ENCODE data around the gene SLC43A1.

The SLC43A1 gene

DNA sequence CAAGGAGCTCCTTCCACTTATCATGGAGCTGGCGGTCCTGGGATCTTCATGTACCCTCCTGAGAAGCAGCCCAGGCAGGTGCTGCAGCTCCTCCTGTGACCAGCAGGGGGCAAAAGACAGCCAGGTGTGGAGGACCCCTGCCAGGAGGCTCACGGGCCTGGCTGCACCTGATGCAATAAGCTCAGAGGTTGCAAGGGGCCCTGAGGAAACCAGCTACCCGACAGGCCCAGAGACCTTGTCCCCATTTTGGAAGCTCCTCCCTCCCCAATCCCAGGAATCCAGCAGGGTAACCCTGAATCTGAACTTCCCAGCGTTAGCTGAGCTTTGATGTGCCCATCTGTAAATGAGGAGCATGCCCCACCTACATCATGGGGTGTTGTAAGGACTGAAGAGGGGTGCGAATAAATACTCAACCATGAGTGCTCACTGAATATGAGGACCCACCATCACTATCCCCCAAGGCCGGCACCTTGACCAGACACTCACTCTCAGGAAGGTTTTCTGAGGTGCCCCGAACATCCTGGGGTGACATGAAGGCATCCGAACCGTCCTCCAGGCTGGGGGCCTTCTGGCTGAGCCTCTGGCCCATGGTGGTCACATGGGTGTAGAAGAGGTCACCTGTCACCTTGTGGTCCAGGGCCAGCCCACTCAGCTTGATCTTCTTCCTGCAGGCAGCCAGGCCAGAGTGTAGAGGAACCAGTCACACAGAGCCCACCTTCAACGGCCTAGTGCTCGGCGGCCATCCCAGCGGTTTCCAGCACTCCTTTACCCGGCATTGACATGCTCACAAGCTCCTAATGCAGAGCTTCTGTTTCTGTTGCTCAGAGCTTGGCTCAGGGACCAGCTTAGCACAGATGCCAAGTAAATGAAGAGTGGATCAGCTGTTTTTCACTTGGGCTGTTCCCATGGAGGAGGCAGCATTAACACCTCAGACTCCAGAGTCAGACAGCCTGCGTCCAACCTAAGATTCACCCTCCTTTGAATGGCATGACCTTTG is 21.7 kb downstream of the SLC43A1 start:
- peak; percentile 54 for DNase-seq (ENCODE audit: low read depth)
- H3K4me3 ChIP-seq (ENCODE audit: low read depth, low read length) = no peak overlapping the region
- TF ChIP-seq, protein P1, sequence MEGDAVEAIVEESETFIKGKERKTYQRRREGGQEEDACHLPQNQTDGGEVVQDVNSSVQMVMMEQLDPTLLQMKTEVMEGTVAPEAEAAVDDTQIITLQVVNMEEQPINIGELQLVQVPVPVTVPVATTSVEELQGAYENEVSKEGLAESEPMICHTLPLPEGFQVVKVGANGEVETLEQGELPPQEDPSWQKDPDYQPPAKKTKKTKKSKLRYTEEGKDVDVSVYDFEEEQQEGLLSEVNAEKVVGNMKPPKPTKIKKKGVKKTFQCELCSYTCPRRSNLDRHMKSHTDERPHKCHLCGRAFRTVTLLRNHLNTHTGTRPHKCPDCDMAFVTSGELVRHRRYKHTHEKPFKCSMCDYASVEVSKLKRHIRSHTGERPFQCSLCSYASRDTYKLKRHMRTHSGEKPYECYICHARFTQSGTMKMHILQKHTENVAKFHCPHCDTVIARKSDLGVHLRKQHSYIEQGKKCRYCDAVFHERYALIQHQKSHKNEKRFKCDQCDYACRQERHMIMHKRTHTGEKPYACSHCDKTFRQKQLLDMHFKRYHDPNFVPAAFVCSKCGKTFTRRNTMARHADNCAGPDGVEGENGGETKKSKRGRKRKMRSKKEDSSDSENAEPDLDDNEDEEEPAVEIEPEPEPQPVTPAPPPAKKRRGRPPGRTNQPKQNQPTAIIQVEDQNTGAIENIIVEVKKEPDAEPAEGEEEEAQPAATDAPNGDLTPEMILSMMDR (IDR thresholded peaks at IDR 0.05; ENCODE audit: low read depth, low read length) = peak; percentile 96
- TF ChIP-seq MAX (IDR thresholded peaks at IDR 0.05; ENCODE audit: low read depth, low read length) = no peak

DNA sequence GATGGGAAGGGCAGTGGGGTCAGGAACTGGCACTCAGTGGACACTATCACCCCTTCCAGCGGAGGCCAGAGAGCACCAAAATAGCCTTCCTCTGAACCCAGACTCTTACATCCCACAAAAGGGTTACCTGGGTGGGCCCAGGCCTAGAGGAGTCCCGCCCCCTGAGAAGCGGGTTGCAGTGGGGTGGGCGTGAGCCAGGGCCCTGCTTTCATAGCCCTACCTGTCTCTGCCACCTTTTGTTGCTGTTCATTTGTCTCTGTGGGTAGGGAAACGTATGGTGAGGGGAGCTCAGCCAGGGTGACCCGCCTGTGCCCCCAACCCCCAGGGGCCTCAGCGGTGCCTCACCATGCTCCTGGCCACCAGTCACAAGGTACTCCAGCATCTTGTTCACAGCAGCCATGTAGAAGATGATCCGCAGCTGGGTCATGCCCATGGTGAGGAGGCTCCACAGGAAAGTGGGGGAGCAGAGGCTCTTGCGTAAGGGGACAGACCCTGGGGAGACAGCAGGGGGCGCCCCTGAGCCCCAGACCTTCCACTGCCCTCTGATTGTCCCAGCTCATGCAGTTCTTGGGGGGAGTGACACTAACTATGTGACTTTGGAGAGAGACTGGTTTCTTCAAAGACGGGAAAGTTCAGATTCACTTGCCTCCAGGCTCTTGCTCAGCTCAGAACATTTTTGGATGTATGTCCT is 24.0 kb downstream of the SLC43A1 start:
- H3K4me3 ChIP-seq (ENCODE audit: low read depth, low read length) = no peak overlapping the region
- TF ChIP-seq MAX (IDR thresholded peaks at IDR 0.05; ENCODE audit: low read depth, low read length) (0 out of 2 replicates have a peak, but pooled peaks have one; percentile 9), MYC (IDR thresholded peaks at IDR 0.05; ENCODE audit: low read depth, low read length) (peak; percentile 25; the same call in 1 of the 2 replicates), POLR2A (IDR thresholded peaks at IDR 0.05; ENCODE audit: extremely low read depth, insufficient read length) (no peak)
- TF ChIP-seq, protein P1 (IDR thresholded peaks at IDR 0.05; ENCODE audit: low read depth, low read length) = peak; percentile 89
- peak; percentile 81 for DNase-seq (ENCODE audit: low read depth)

GRCh38 chr11:57490456-57491248 is 24.9 kb downstream of the SLC43A1 start:
- TF ChIP-seq POLR2A (IDR thresholded peaks at IDR 0.05; ENCODE audit: extremely low read depth, insufficient read length) (no peak), MAX (IDR thresholded peaks at IDR 0.05; ENCODE audit: low read depth, low read length) (no peak), MYC (IDR thresholded peaks at IDR 0.05; ENCODE audit: low read depth, low read length) (no peak)
- TF ChIP-seq, protein P1 (IDR thresholded peaks at IDR 0.05; ENCODE audit: low read depth, low read length) = no peak
- H3K4me3 ChIP-seq (ENCODE audit: low read depth, low read length) = no peak overlapping the region
- DNase-seq (ENCODE audit: low read depth) = no peak

DNA sequence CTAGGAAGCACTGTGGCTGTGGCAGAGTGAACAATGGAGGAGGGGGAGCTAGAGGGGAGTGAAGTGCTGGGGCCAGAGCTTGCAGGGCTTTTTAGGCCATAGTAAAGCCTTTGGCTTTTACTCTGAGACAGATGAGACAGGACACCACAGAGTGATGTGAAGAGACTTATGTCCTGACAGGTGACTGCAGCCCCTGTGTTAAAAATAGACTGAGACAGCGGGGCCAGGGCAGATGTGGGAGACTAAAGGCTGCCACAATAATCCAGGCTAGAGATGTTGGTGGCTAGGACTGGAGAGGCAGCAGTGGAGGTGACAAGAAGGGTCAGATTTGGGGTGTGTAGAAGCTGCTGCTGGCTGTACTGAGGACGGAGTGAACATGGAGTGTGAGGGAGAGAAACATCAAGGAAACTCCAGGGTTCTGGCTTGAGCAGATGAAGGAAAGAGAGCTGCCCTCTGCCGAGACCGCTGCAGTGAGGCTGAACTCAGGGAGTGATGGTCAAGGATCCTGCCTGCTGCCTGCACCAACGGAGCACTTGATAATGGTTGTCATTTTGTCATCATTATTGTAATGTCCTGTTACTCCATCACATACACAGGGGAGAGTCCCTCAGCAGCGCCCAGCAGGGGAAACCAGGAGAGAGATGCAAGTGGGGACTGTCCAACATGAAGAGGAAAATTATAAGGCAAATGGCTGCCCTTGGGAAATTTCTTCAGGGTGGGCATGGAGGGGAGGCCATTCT is 27.4 kb downstream of the SLC43A1 start:
- DNase-seq (ENCODE audit: low read depth) = no peak
- H3K4me3 ChIP-seq (ENCODE audit: low read depth, low read length) = no peak overlapping the region
- TF ChIP-seq MYC (IDR thresholded peaks at IDR 0.05; ENCODE audit: low read depth, low read length) (no peak), MAX (IDR thresholded peaks at IDR 0.05; ENCODE audit: low read depth, low read length) (no peak), POLR2A (IDR thresholded peaks at IDR 0.05; ENCODE audit: extremely low read depth, insufficient read length) (no peak)
- TF ChIP-seq, protein P1 (IDR thresholded peaks at IDR 0.05; ENCODE audit: low read depth, low read length) = no peak

All from NB4 (cell line).